Lower lobe of right lung (tissue), 1 donor: ENCODE data around the gene ULK2. TPM values are rescaled to one million over a fixed set of nuclear protein-coding genes. Genes with fewer than 3 reads are reported as not detected.

Experiments used
- total RNA-seq: library from RNA; stranded (reverse); fragmentation: NEBNext Ultra II Directional; extraction: Animal tissue kit (Norgen Biotek cat#: 25700); gene quantifications from one replicate; pipeline ENCODE4 v1.2.1, GENCODE V29; 2021
- donor health status: DM: no; HTN: yes; CAD: no; lungs with severe emphysema.

Gene ULK2
- total RNA-seq, 1 donor from 2014 or later: 20.1 TPM

Other genes starting within 250 kb of the ULK2 start
- gene ALDH3A2, start 219.2 kb downstream of the ULK2 start, total RNA-seq: 115 TPM
- gene SLC47A2, start 151.4 kb downstream of the ULK2 start, total RNA-seq: not detected
- 6.7 TPM for gene ALDH3A1, start 119.6 kb downstream of the ULK2 start, total RNA-seq
- gene AKAP10, start 109.9 kb upstream of the ULK2 start, total RNA-seq: 38.1 TPM
- 26.9 TPM for gene SPECC1, start 141.4 kb upstream of the ULK2 start, total RNA-seq